Epithelial cell of proximal tubule (primary cell): ENCODE results near the gene APC. TPM values are rescaled to one million over a fixed set of nuclear protein-coding genes. Genes with fewer than 3 reads are reported as not detected.

Experiments
- DNase-seq: peaks from one replicate; pipeline ENCODE4 v3.0.0-alpha.2; 2011; ENCODE audit warnings: low read depth
- H3K4me3 ChIP-seq: 2 replicates; pipeline ENCODE4 v1.5.1; 2011; ENCODE audit warnings: low read depth, mild to moderate bottlenecking, low read length
- CTCF ChIP-seq: conservative IDR thresholded peaks from 2 replicates; pipeline ENCODE4 v1.5.1; 2012; ENCODE audit warnings: low read depth, mild to moderate bottlenecking, low read length
- total RNA-seq: library from RNA; depleted of rRNA; stranded (reverse); fragments of >200 nt; gene quantifications from 2 replicates; pipeline ENCODE4 v1.2.3, GENCODE V29; 2015

Gene APC
- total RNA-seq, 1 donor from 2014 or later = 24.0 TPM

- H3K4me3 ChIP-seq = peak within 1 kb of the TSS; percentile 68
- peak; percentile 4 for TF ChIP-seq CTCF
- DNase-seq = peak; percentile 85
These were observed 123.4 kb downstream of the APC start, which contains the start of gene SRP19 for GRCh38 chr5:112860929-112861637. SRP19 (plus strand) TSS chr5:112861287; CDS start chr5:112861377, 90 bp downstream.

GRCh38 chr5:112861638-112861985, 123.9 kb downstream of the APC start:
- H3K4me3 ChIP-seq = peak overlapping the region; percentile 68
- no peak for TF ChIP-seq CTCF
- DNase-seq = no peak

GRCh38 chr5:112862085-112862484, 124.4 kb downstream of the APC start:
- peak overlapping the region; percentile 68 for H3K4me3 ChIP-seq
- no peak for DNase-seq
- TF ChIP-seq CTCF = no peak

- H3K4me3 ChIP-seq = no peak overlapping the region
These were observed 125.9 kb downstream of the APC start for GRCh38 chr5:112863549-112863948.

GRCh38 chr5:112865128-112865527, 127.4 kb downstream of the APC start:
- TF ChIP-seq CTCF = no peak
- DNase-seq = no peak
- H3K4me3 ChIP-seq = no peak overlapping the region

More at GRCh38 chr5:112863549-112863948, 125.9 kb downstream of the APC start:
- TF ChIP-seq CTCF = no peak
- no peak for DNase-seq

- no peak overlapping the region for H3K4me3 ChIP-seq
- no peak for DNase-seq
- TF ChIP-seq CTCF = no peak
These were observed 129.1 kb downstream of the APC start for GRCh38 chr5:112866739-112867138.

GRCh38 chr5:112867411-112867810, 129.7 kb downstream of the APC start:
- no peak overlapping the region for H3K4me3 ChIP-seq
- DNase-seq = no peak
- TF ChIP-seq CTCF = no peak
